Astrocyte (in vitro differentiated cells and primary cell): ENCODE measurements around the gene NME5.

Experiments used
- CTCF ChIP-seq: IDR thresholded peaks from 2 replicates; pipeline ENCODE4 v1.5.1; 2011; ENCODE audit warnings: low read depth, mild to moderate bottlenecking, inconsistent platforms, low read length, moderate library complexity; ENCODE audit not compliant: insufficient read depth
- EZH2 ChIP-seq: IDR thresholded peaks from 2 replicates; pipeline ENCODE4 v1.6.1; 2012; ENCODE audit warnings: mild to moderate bottlenecking, low read length, inconsistent platforms; ENCODE audit not compliant: insufficient read depth

GRCh38 chr5:138078006-138078643, 61.1 kb downstream of the NME5 start:
- TF ChIP-seq EZH2 (no peak), CTCF (no peak)
